Measurements from ENCODE around the gene LRRC8B. TPM values are rescaled to one million over a fixed set of nuclear protein-coding genes. Genes with fewer than 3 reads are reported as not detected.

Gene LRRC8B
- total and polyA plus RNA-seq, 2 of the 8 experiments (the other 6 are each of a cell fraction or from before 2014, with no cell fraction given): 18.4 to 29.2 TPM

- Histone ChIP-seq H2BK12ac (ENCODE audit: low read depth, low read length) (no peak overlapping the region), H3K27me3 (replicated peaks in 1 of 4; ENCODE audit: control insufficient read depth in 3 of 4, extremely low read depth in 1 of 4, insufficient read depth in 3 of 4, low read length in 3 of 4) (no peaks in the 10 kb centered on the region), H3K79me2 (ENCODE audit: control insufficient read depth in 1 of 2, insufficient read depth in 2 of 2, low read length in 2 of 2) (no peaks in the 10 kb centered on the region), H2BK5ac (ENCODE audit: low read depth, low read length) (no peak overlapping the region), H3K23ac (ENCODE audit: insufficient read length) (no peak overlapping the region), H2BK15ac (ENCODE audit: low read length) (no peak overlapping the region), H4K20me1 (replicated peaks in 1 of 2; ENCODE audit: control insufficient read depth in 1 of 2, insufficient read depth in 2 of 2, low read length in 2 of 2) (no peaks in the 10 kb centered on the region), H4K8ac (ENCODE audit: extremely low read depth, insufficient read depth, low read length) (no peak overlapping the region), H3K4ac (replicated peaks; ENCODE audit: insufficient read length, low read depth, low read length) (no peak overlapping the region), H3K27ac (ENCODE audit: low read depth, low read length) (no peak overlapping the region), H4K5ac (ENCODE audit: insufficient read length, low read depth, low read length) (no peak overlapping the region), H3K23me2 (ENCODE audit: low read depth, low read length) (no peaks in the 10 kb centered on the region), H2BK120ac (replicated peaks; ENCODE audit: low read depth, low read length) (no peak overlapping the region), H2AK5ac (ENCODE audit: low read depth, low read length) (no peak overlapping the region), H3K4me1 (replicated peaks in 1 of 4; ENCODE audit: control insufficient read depth in 3 of 4, insufficient read depth in 4 of 4, low read length in 3 of 4) (peaks cover 0 to 2% (median 0%) of the 10 kb centered on the region in 4 experiments; a peak in 2 of 7 replicates), H3K9ac (replicated peaks in 1 of 4; ENCODE audit: extremely low read depth in 1 of 4, low read depth in 3 of 4, low read length in 3 of 4) (no peak overlapping the region), H3K18ac (ENCODE audit: extremely low read depth, low read length) (no peak overlapping the region), H3K4me2 (ENCODE audit: insufficient read depth in 1 of 2, low read depth in 2 of 2, low read length in 2 of 2) (no peak overlapping the region), H3K14ac (ENCODE audit: insufficient read length) (no peak overlapping the region), H4K91ac (replicated peaks; ENCODE audit: insufficient read length, low read length) (no peak overlapping the region), H3K9me3 (ENCODE audit: insufficient read depth in 2 of 2, low read depth in 1 of 2, low read length in 1 of 2) (no peaks in the 10 kb centered on the region), H3K56ac (replicated peaks; ENCODE audit: insufficient read length, low read depth, low read length) (no peak overlapping the region), H3K4me3 (ENCODE audit: extremely low read depth in 1 of 4, insufficient read depth in 2 of 4, low read depth in 3 of 4, low read length in 4 of 4) (no peak overlapping the region), H3K79me1 (ENCODE audit: low read depth, low read length) (no peaks in the 10 kb centered on the region), H3K36me3 (ENCODE audit: control insufficient read depth in 2 of 4, insufficient read depth in 4 of 4, low read length in 3 of 4) (peaks cover 0 to 35% (median 14%) of the 10 kb centered on the region in 4 experiments), H2AFZ (ENCODE audit: low read length) (no peak overlapping the region), H2BK20ac (ENCODE audit: low read length) (no peak overlapping the region)
- 96% methylated on average over 9 of the region's 9 CpGs; no CpG with 5 or more reads in 1 of the 2 experiments for WGBS, 2 experiments (ENCODE audit: extremely low coverage in 1 of 2, insufficient coverage in 1 of 2, insufficient read length in 1 of 2, insufficient replicate concordance in 2 of 2, low coverage in 1 of 2, low lambda C conversion rate in 2 of 2, missing lambda C conversion rate in 1 of 2)
- ChIA-PET POLR2A (ENCODE audit: partially characterized antibody) (no interaction called here), CTCF (ENCODE audit: partially characterized antibody) (interaction anchor here (0.9 to 2.3 kb wide), 5 partner anchors 10 to 100 kb away, joined by 3 to 8 read pairs (median 4); no protein-coding TSS in a partner anchor)
- DNase-seq (ENCODE audit: low read depth in 1 of 2, low spot score in 2 of 2) (no peak), FAIRE-seq (no peak)
- TF ChIP-seq EZH2 (IDR thresholded peaks at IDR 0.05; ENCODE audit: low read depth, low read length, severe bottlenecking): no peak
- TF ChIP-seq SP4 (IDR thresholded peaks at IDR 0.05; ENCODE audit: low read length): no peak
- no peak for TF ChIP-seq CBX5 (IDR thresholded peaks at IDR 0.05; ENCODE audit: low read depth, low read length)
- TF ChIP-seq SP2 (IDR thresholded peaks at IDR 0.05; ENCODE audit: low read length): no peak
- no peak for TF ChIP-seq SIRT6 (IDR thresholded peaks at IDR 0.05; ENCODE audit: low read length)
- no peak for TF ChIP-seq GABPA (IDR thresholded peaks at IDR 0.05; ENCODE audit: borderline replicate concordance, insufficient read depth, low read length)
- TF ChIP-seq BCL11A (IDR thresholded peaks at IDR 0.05; ENCODE audit: low read depth in 2 of 2, low read length in 2 of 2): no peak
- TF ChIP-seq FOSL1 (IDR thresholded peaks at IDR 0.05; ENCODE audit: insufficient read depth, low read depth, low read length): no peak
- no peak for TF ChIP-seq CREB1 (IDR thresholded peaks at IDR 0.05)
- no peak for TF ChIP-seq JUND (IDR thresholded peaks at IDR 0.05; ENCODE audit: low read length)
- TF ChIP-seq KDM5A (IDR thresholded peaks at IDR 0.05; ENCODE audit: low read length): no peak
- no peak for TF ChIP-seq MAX (IDR thresholded peaks at IDR 0.05)
- TF ChIP-seq CEBPB (IDR thresholded peaks at IDR 0.05; ENCODE audit: low read depth, low read length): no peak
- no peak for TF ChIP-seq SP1 (IDR thresholded peaks at IDR 0.05; ENCODE audit: low read depth, low read length)
- TF ChIP-seq TAF1 (IDR thresholded peaks at IDR 0.05; ENCODE audit: low read depth, low read length): no peak
- TF ChIP-seq RXRA (IDR thresholded peaks at IDR 0.05; ENCODE audit: insufficient read depth, low read depth, low read length): no peak
Measured at GRCh38 chr1:89582571-89582970, 57.9 kb downstream of the LRRC8B start.

Data from H1 (cell line).